Upper lobe of left lung (tissue), 6 donors: ENCODE measurements around the gene GLYATL1B. TPM values are rescaled to one million over a fixed set of nuclear protein-coding genes. Genes with fewer than 3 reads are reported as not detected.
"Not testable (repeated sequence)": the region's sequence is repeated elsewhere in the genome, so short reads cannot be mapped to it uniquely, and the experiment has no call there.

Source experiments
- ATAC-seq, 2 donors: fragments of 200-7000 bp; cut with Tn5 transposase; one replicate each; pipeline ENCODE4 v1.9.1; 2022; ENCODE audit warnings: mild to moderate bottlenecking in 2 of 2, moderate library complexity in 2 of 2; ENCODE audit not compliant: low FRiP score in 2 of 2
- DNase-seq, 2 donors: peaks; one replicate each; pipeline ENCODE4 v3.0.0-alpha.2; 2019 to 2020
- H3K27ac ChIP-seq, 4 donors: fragments of 200-600 bp; sonication (generic); one replicate each; pipeline ENCODE4 v1.5.1; 2016 to 2019
- H3K27me3 ChIP-seq, 4 donors: fragments of 200-600 bp; sonication (generic); one replicate each; pipeline ENCODE4 v1.5.1; 2017 to 2019
- H3K36me3 ChIP-seq, 4 donors: fragments of 200-600 bp; sonication (generic); one replicate each; pipeline ENCODE4 v1.5.1; 2016 to 2019
- H3K4me1 ChIP-seq, 4 donors: fragments of 200-600 bp; sonication (generic); one replicate each; pipeline ENCODE4 v1.5.1; 2018 to 2019
- H3K4me3 ChIP-seq, 4 donors: fragments of 200-600 bp; sonication (generic); one replicate each; pipeline ENCODE4 v1.5.1; 2017 to 2019; ENCODE audit warnings: mild to moderate bottlenecking in 2 of 4, moderate library complexity in 1 of 4
- H3K9me3 ChIP-seq, 4 donors: fragments of 200-600 bp; sonication (generic); one replicate each; pipeline ENCODE4 v1.5.1; 2018 to 2019
- EP300 ChIP-seq, 4 donors: sonication (generic); formaldehyde crosslinking; IDR thresholded peaks; one replicate each; pipeline ENCODE4 v1.5.1; 2017; ENCODE audit warnings: antibody characterized with exemption in 4 of 4, control low read depth in 2 of 4
- POLR2A ChIP-seq, 4 donors: fragments of 450-650 bp; IDR thresholded peaks; one replicate each; pipeline ENCODE4 v1.5.1; 2016 to 2017; ENCODE audit warnings: antibody characterized with exemption in 4 of 4, mild to moderate bottlenecking in 2 of 4
- POLR2AphosphoS5 ChIP-seq, 2 donors: sonication (generic); formaldehyde crosslinking; IDR thresholded peaks; one replicate each; pipeline ENCODE4 v1.5.1; 2017; ENCODE audit warnings: antibody characterized with exemption in 2 of 2
- WGBS, 2 donors: methylation state at CpG; one replicate each; pipeline ENCODE4 v1.1.5; 2017 to 2018; 5-methylcytosine and 5-hydroxymethylcytosine counted together
- total RNA-seq, 6 donors: library from RNA; depleted of rRNA in 4 of 6; stranded (reverse); fragments of >200 nt in 4 of 6; gene quantifications; one replicate each; pipeline versions ENCODE4 v1.1.0 to v1.2.1, GENCODE V29; 2016 to 2021
- TF ChIP-seq, protein P1 (sequence below), 6 experiments: fragments of 450-650 bp in 4 of 6; fragments of 200-600 bp in 2 of 6; sonication (generic) in 2 of 6; IDR thresholded peaks; one replicate each; pipeline ENCODE4 v1.5.1; 2016 to 2019; ENCODE audit warnings: antibody characterized with exemption in 6 of 6
- donor health status: DM: no; HTN: no; CAD: no; lungs with moderate emphysema.
- donor health status: DM: no; HTN: yes; CAD: no; lungs with severe emphysema.

GLYATL1B gene
- not detected for total RNA-seq

DNA sequence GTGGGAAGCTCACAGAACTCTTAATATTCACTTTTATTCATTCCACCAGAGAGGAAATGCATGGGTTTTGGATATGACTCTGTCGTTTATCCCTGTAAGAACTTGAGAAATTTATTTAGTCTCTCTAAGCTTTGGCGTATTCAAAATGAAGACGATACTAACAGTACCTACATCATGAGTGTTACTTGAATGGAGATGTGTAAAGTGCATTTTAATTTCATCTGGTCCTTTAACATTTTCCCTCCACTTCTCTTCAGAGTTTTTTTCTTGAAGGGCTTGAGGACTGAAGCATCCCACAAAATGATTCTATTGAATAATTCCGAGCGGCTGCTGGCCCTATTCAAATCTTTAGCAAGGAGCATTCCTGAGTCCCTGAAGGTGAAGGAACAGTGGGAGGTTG lies at the start of gene GLYATL1B:
Gene GLYATL1B, plus strand, starts transcription at position 301 of the 400 bp plus-strand sequence. Its CDS starts 0 bp downstream, at position 301.
- DNase-seq, H3K27me3 ChIP-seq, H3K27ac ChIP-seq, ATAC-seq, H3K9me3 ChIP-seq, H3K4me3 ChIP-seq, H3K36me3 ChIP-seq, H3K4me1 ChIP-seq: not testable (repeated sequence)
- WGBS, 2 donors = 88 to 90% methylated on average over 5 of the region's 5 CpGs

DNA sequence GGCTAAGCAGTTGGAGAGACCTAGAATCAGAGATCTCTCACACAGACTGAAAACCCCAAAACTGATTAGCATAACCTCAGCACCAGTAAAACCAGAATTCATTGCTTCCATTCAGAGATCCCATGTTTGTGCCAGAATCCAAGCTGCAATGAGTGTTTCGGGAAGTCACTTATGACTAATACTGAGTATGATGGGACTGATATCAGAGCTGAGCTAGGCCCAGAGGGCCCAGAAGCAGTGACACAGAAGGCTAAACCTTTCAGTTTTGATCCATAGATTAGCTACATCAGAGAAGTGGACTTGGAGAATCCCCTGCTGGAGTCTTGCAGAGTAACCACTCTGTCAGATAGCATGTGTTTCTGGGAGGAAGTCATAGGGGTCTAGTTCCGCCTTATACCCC lies 49.6 kb upstream of the GLYATL1B start:
- DNase-seq, H3K27me3 ChIP-seq, H3K9me3 ChIP-seq, H3K4me3 ChIP-seq, H3K27ac ChIP-seq, H3K36me3 ChIP-seq, H3K4me1 ChIP-seq: not testable (repeated sequence)
- WGBS, 2 donors = 58 to 60% methylated on average over 1 to 2 of the region's 2 CpGs
- ATAC-seq = peak in 1 of 2 donors; percentile 12

DNA sequence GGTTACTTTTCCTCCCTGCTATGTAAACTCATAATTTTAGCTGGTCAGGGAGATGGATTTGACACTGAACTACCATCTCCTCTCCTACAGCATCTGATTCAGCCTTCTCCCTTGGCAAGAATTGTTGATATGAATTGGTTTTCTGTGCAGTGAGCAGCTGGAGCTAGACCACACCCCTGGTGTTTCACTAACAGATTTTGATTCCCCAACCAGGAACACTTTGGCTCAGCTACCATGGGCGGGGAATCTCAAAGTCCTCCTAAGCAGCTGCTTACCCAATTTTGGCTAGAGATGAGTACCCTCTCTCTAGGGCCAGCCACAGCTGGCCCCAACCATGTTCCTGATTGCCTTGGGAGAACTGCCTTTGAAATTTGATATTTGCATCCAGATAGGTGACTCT lies 48.7 kb upstream of the GLYATL1B start:
- peak in 1 of 2 donors; percentile 45 for ATAC-seq
- not testable (repeated sequence) for H3K4me1 ChIP-seq, H3K4me3 ChIP-seq, H3K9me3 ChIP-seq, H3K27me3 ChIP-seq, DNase-seq, H3K27ac ChIP-seq, H3K36me3 ChIP-seq
- 57% methylated on average over 1 of the region's 1 CpG; no CpG with 5 or more reads in 1 of the 2 donors for WGBS, 2 donors

GRCh38 chr11:59040607-59041006 lies 45.5 kb upstream of the GLYATL1B start:
- no peaks in the 10 kb centered on the region for H3K36me3 ChIP-seq
- TF ChIP-seq POLR2A (IDR thresholded peaks at IDR 0.05) (no peak), EP300 (IDR thresholded peaks at IDR 0.05) (no peak), POLR2AphosphoS5 (IDR thresholded peaks at IDR 0.05) (no peak)
- TF ChIP-seq, protein P1, sequence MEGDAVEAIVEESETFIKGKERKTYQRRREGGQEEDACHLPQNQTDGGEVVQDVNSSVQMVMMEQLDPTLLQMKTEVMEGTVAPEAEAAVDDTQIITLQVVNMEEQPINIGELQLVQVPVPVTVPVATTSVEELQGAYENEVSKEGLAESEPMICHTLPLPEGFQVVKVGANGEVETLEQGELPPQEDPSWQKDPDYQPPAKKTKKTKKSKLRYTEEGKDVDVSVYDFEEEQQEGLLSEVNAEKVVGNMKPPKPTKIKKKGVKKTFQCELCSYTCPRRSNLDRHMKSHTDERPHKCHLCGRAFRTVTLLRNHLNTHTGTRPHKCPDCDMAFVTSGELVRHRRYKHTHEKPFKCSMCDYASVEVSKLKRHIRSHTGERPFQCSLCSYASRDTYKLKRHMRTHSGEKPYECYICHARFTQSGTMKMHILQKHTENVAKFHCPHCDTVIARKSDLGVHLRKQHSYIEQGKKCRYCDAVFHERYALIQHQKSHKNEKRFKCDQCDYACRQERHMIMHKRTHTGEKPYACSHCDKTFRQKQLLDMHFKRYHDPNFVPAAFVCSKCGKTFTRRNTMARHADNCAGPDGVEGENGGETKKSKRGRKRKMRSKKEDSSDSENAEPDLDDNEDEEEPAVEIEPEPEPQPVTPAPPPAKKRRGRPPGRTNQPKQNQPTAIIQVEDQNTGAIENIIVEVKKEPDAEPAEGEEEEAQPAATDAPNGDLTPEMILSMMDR (IDR thresholded peaks at IDR 0.05) = no peak
- DNase-seq (no peak), ATAC-seq (no peak)
- WGBS, 2 donors = 45 to 54% methylated on average over 3 of the region's 3 CpGs
- no peak overlapping the region for H3K4me3 ChIP-seq
- H3K9me3 ChIP-seq = no peaks in the 10 kb centered on the region
- no peaks in the 10 kb centered on the region for H3K4me1 ChIP-seq
- no peak overlapping the region for H3K27ac ChIP-seq
- no peaks in the 10 kb centered on the region for H3K27me3 ChIP-seq

DNA sequence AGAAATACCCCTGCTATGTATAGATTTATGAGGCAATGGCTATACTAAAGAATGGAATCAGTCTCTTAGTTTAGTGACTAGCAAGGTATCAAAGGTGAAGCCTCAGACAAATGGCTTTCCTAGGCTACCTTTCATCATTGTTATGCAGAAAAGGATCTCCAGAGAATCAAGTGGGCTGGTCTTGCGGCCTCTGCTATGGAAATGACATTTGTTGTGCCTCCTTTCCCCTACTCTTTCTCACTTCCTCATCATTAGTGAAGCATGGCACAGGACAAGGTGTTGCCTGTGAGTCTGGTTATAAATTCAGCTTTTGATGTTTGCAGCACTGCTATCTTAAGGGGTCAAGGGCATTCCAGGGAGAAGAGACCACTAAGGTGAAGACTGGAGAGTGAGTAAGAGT lies 34.7 kb upstream of the GLYATL1B start:
- 69 to 71% methylated on average over 1 of the region's 1 CpG for WGBS, 2 donors
- not testable (repeated sequence) for H3K4me3 ChIP-seq, H3K4me1 ChIP-seq, H3K36me3 ChIP-seq, ATAC-seq, DNase-seq, H3K27me3 ChIP-seq, H3K9me3 ChIP-seq, H3K27ac ChIP-seq

GRCh38 chr11:59052355-59052754 lies 33.8 kb upstream of the GLYATL1B start:
- not testable (repeated sequence) for DNase-seq, ATAC-seq, H3K27ac ChIP-seq, H3K27me3 ChIP-seq, H3K4me3 ChIP-seq, H3K36me3 ChIP-seq, H3K4me1 ChIP-seq, H3K9me3 ChIP-seq
- WGBS, 2 donors = 55 to 56% methylated on average over 2 of the region's 2 CpGs

DNA sequence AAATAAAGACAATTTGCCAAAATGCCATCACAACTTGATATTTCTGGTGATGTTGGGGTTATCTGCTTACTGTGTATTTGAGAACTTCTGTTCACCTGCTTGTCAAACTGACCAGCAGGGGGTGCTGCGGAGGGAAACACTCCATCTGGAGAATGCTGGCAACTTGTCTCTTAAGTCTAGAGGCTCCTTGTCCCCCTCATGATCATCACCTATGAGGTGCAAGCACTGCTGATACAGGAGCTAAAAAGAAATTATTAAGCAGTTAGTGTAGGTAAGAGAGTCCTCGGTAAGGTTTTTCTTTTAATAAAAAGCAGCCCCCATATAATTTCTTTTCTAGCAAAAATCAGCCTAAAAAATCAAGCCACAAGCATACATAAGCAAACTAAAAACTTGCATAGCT lies 32.7 kb upstream of the GLYATL1B start:
- Histone ChIP-seq H3K9me3 (no peaks in the 10 kb centered on the region), H3K4me3 (no peak overlapping the region), H3K27ac (no peak overlapping the region), H3K27me3 (no peaks in the 10 kb centered on the region), H3K36me3 (no peaks in the 10 kb centered on the region), H3K4me1 (peaks cover 0 to 8% (median 3%) of the 10 kb centered on the region in 4 donors)
- TF ChIP-seq EP300 (IDR thresholded peaks at IDR 0.05) (no peak), POLR2AphosphoS5 (IDR thresholded peaks at IDR 0.05) (no peak), POLR2A (IDR thresholded peaks at IDR 0.05) (no peak)
- TF ChIP-seq, protein P1 (IDR thresholded peaks at IDR 0.05) = peak in 5 of 6 experiments; percentile 31 to 60 (median 52)
- DNase-seq = peak in 1 of 2 donors; percentile 67
- peak in 1 of 2 donors; percentile 66 for ATAC-seq
- WGBS, 2 donors = 29 to 30% methylated on average over 2 of the region's 2 CpGs
